ENCODE measurements around the gene CFAP46.

- TF ChIP-seq GATA2 (IDR thresholded peaks at IDR 0.05; ENCODE audit: low read depth, low read length), result no peak
- no peak for TF ChIP-seq GATA3 (IDR thresholded peaks at IDR 0.05; ENCODE audit: low read depth, low read length)
Observed at GRCh38 chr10:132892004-132892403, 50.4 kb downstream of the CFAP46 start.

Data from SH-SY5Y (cell line).